Panc1 (cell line): Measurements from ENCODE around the gene TRIM44.

Experiments used
- CTCF ChIP-seq: fragments of 450-650 bp; IDR thresholded peaks from 2 replicates; pipeline ENCODE4 v1.5.1; 2017; ENCODE audit warnings: mild to moderate bottlenecking
- POLR2AphosphoS5 ChIP-seq: IDR thresholded peaks from 2 replicates; pipeline ENCODE4 v1.6.1; 2012; ENCODE audit warnings: mild to moderate bottlenecking, low read depth, low read length, moderate library complexity
- SIN3A ChIP-seq: IDR thresholded peaks from 2 replicates; pipeline ENCODE4 v1.6.1; 2012; ENCODE audit warnings: low read depth, mild to moderate bottlenecking, low read length, moderate library complexity, borderline replicate concordance; ENCODE audit not compliant: insufficient read depth

- TF ChIP-seq CTCF (no peak), POLR2AphosphoS5 (no peak), SIN3A (no peak)
Measured at GRCh38 chr11:35804451-35805040, 142.0 kb downstream of the TRIM44 start.
